ENCODE data around the gene KLHL18.

DNA sequence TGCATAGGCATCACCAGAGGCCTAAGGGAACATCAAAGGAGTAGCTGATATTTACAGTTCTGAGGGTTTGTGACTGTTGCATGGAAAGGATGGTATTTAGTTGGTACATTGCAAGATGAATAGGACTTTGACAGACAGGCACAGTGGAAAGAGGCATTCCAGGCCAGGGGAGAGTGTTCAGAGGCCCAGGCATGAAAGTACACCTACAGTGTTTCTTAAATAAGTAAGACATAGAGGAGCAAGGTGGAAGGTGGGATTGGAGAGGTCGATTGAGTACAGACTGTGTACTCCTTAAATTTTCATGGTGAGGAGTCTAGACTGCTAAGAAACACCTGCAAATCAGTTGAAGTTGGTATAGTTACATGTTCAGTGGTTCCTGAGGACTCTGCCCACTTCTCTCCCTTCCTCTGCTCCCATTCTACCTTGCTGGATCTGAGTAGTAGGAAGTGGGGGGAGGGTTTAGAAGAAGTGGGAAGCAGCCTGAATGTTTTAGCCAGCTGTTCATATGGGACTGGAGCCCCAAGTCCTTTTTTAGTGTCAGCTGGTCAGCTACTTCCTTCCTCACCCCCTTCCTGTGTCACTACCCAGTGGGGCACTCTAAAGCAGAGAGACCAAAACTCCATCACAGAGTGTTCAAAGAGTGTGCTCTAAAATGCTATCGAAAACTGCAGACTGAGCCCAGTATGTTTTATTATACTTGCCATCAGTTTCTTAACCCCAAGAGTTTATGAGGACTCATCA, 14.0 kb downstream of the KLHL18 start:
- no peak for TF ChIP-seq EZH2 (IDR thresholded peaks at IDR 0.05; ENCODE audit: low read length, unreplicated experiment)
- TF ChIP-seq, protein P1, sequence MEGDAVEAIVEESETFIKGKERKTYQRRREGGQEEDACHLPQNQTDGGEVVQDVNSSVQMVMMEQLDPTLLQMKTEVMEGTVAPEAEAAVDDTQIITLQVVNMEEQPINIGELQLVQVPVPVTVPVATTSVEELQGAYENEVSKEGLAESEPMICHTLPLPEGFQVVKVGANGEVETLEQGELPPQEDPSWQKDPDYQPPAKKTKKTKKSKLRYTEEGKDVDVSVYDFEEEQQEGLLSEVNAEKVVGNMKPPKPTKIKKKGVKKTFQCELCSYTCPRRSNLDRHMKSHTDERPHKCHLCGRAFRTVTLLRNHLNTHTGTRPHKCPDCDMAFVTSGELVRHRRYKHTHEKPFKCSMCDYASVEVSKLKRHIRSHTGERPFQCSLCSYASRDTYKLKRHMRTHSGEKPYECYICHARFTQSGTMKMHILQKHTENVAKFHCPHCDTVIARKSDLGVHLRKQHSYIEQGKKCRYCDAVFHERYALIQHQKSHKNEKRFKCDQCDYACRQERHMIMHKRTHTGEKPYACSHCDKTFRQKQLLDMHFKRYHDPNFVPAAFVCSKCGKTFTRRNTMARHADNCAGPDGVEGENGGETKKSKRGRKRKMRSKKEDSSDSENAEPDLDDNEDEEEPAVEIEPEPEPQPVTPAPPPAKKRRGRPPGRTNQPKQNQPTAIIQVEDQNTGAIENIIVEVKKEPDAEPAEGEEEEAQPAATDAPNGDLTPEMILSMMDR (conservative IDR thresholded peaks at IDR 0.05; ENCODE audit: low read depth, low read length): no peak

Measured in PC-3 (cell line).